ENCODE measurements around the gene DDRGK1.

GRCh38 chr20:3223994-3224680 is 19.7 kb upstream of the DDRGK1 start:
- TF ChIP-seq, protein P1, sequence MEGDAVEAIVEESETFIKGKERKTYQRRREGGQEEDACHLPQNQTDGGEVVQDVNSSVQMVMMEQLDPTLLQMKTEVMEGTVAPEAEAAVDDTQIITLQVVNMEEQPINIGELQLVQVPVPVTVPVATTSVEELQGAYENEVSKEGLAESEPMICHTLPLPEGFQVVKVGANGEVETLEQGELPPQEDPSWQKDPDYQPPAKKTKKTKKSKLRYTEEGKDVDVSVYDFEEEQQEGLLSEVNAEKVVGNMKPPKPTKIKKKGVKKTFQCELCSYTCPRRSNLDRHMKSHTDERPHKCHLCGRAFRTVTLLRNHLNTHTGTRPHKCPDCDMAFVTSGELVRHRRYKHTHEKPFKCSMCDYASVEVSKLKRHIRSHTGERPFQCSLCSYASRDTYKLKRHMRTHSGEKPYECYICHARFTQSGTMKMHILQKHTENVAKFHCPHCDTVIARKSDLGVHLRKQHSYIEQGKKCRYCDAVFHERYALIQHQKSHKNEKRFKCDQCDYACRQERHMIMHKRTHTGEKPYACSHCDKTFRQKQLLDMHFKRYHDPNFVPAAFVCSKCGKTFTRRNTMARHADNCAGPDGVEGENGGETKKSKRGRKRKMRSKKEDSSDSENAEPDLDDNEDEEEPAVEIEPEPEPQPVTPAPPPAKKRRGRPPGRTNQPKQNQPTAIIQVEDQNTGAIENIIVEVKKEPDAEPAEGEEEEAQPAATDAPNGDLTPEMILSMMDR (IDR thresholded peaks at IDR 0.05; ENCODE audit: control extremely low read depth in 1 of 3, insufficient read depth in 1 of 3, low read depth in 1 of 3, low read length in 3 of 3), result no peak
- TF ChIP-seq USF2 (IDR thresholded peaks at IDR 0.05; ENCODE audit: low read length), result no peak
- TF ChIP-seq POLR2AphosphoS5 (IDR thresholded peaks at IDR 0.05; ENCODE audit: low read depth, low read length), result no peak
- no peak for TF ChIP-seq SUZ12 (IDR thresholded peaks at IDR 0.05; ENCODE audit: low read length)
- TF ChIP-seq SP1 (IDR thresholded peaks at IDR 0.05; ENCODE audit: low read depth, low read length), result no peak
- no peak for TF ChIP-seq KDM1A (IDR thresholded peaks at IDR 0.05; ENCODE audit: borderline replicate concordance, low read length)
- no peak for TF ChIP-seq POLR2A (IDR thresholded peaks at IDR 0.05; ENCODE audit: control extremely low read depth in 1 of 2, low read depth in 2 of 2, low read length in 2 of 2)
- TF ChIP-seq SIN3A (conservative IDR thresholded peaks at IDR 0.05 in 1 of 2, IDR thresholded peaks at IDR 0.05 in 1 of 2; ENCODE audit: low read depth in 1 of 2, low read length in 2 of 2), result no peak
- no peak for TF ChIP-seq TAF1 (IDR thresholded peaks at IDR 0.05; ENCODE audit: low read depth, low read length)
- TF ChIP-seq MAFK (IDR thresholded peaks at IDR 0.05; ENCODE audit: low read depth, low read length), result no peak
